ENCODE results near the gene GTPBP1. TPM values are rescaled to one million over a fixed set of nuclear protein-coding genes. Genes with fewer than 3 reads are reported as not detected.

Gene GTPBP1
- total and polyA plus RNA-seq, 2 of the 13 experiments (the other 11 are each of a cell fraction or from before 2014, with no cell fraction given): 22.3 to 27.0 TPM

DNA sequence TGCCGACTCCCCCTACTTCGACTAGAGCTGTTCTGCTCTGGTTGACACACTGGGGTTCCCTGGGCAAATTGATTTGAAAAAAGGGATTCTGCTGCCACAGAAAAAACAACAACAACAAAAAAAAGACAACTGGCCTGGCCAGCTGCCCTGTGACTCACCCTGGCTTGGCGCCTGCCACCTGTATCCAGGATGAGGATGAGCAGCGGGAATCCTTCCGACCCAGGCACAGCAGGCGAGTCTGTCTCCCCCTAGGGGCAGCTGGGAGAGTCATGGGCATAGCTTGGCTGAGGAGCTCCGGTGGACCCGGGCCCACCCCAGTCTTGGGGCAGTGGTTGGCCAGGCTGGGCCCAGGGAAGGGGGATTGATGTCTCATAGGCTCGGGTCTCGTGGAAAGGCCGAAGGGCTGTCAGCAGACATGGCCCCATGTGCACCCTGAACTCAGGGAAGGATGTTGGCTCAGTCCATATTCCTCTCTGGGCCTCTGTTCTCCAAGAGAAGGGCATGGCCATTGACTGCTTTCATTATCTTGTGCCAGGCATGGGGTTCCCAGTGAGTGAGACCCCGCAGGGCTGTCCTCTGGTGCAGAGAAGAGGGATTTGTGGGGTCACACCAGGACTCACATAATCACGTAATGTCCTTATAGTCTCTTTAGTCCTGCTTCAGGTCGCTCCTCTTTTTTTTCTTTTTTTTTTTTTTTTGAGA, 60.5 kb downstream of the GTPBP1 start (continued):
- TF ChIP-seq, protein P1, sequence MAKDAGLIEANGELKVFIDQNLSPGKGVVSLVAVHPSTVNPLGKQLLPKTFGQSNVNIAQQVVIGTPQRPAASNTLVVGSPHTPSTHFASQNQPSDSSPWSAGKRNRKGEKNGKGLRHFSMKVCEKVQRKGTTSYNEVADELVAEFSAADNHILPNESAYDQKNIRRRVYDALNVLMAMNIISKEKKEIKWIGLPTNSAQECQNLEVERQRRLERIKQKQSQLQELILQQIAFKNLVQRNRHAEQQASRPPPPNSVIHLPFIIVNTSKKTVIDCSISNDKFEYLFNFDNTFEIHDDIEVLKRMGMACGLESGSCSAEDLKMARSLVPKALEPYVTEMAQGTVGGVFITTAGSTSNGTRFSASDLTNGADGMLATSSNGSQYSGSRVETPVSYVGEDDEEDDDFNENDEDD (CRISPR knock-in tag; IDR thresholded peaks at IDR 0.05; ENCODE audit: borderline replicate concordance): peak; percentile 55; the same call in 1 of the 2 replicates
- TF ChIP-seq TRIM24 (CRISPR knock-in tag; IDR thresholded peaks at IDR 0.05): no peak
- no peak for TF ChIP-seq CHCHD3 (CRISPR knock-in tag; IDR thresholded peaks at IDR 0.05)
- no peak for TF ChIP-seq ZNF720 (CRISPR knock-in tag; IDR thresholded peaks at IDR 0.05)
- TF ChIP-seq THAP11 (CRISPR knock-in tag; IDR thresholded peaks at IDR 0.05): 0 out of 2 replicates have a peak, but pooled peaks have one; percentile 41
- TF ChIP-seq, protein P2, sequence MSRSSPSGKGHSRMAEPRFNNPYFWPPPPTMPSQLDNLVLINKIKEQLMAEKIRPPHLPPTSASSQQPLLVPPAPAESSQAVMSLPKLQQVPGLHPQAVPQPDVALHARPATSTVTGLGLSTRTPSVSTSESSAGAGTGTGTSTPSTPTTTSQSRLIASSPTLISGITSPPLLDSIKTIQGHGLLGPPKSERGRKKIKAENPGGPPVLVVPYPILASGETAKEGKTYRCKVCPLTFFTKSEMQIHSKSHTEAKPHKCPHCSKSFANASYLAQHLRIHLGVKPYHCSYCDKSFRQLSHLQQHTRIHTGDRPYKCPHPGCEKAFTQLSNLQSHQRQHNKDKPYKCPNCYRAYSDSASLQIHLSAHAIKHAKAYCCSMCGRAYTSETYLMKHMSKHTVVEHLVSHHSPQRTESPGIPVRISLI (CRISPR knock-in tag; IDR thresholded peaks at IDR 0.05; ENCODE audit: borderline replicate concordance): no peak
- TF ChIP-seq, protein P3, sequence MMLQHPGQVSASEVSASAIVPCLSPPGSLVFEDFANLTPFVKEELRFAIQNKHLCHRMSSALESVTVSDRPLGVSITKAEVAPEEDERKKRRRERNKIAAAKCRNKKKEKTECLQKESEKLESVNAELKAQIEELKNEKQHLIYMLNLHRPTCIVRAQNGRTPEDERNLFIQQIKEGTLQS (CRISPR knock-in tag; IDR thresholded peaks at IDR 0.05): no peak
- no peak for TF ChIP-seq ATM (IDR thresholded peaks at IDR 0.05; ENCODE audit: borderline replicate concordance)
- TF ChIP-seq, protein P4, sequence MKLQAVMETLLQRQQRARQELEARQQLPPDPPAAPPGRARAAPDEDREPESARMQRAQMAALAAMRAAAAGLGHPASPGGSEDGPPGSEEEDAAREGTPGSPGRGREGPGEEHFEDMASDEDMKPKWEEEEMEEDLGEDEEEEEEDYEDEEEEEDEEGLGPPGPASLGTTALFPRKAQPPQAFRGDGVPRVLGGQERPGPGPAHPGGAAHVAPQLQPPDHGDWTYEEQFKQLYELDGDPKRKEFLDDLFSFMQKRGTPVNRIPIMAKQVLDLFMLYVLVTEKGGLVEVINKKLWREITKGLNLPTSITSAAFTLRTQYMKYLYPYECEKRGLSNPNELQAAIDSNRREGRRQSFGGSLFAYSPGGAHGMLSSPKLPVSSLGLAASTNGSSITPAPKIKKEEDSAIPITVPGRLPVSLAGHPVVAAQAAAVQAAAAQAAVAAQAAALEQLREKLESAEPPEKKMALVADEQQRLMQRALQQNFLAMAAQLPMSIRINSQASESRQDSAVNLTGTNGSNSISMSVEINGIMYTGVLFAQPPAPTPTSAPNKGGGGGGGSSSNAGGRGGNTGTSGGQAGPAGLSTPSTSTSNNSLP (IDR thresholded peaks at IDR 0.05; ENCODE audit: low read depth, low read length): no peak
- no peak for TF ChIP-seq MED8 (CRISPR knock-in tag; IDR thresholded peaks at IDR 0.05; ENCODE audit: insufficient replicate concordance)
- no peak for TF ChIP-seq SP1 (IDR thresholded peaks at IDR 0.05)
- no peak for TF ChIP-seq SP1 (CRISPR knock-in tag; IDR thresholded peaks at IDR 0.05)
- TF ChIP-seq, protein P5, sequence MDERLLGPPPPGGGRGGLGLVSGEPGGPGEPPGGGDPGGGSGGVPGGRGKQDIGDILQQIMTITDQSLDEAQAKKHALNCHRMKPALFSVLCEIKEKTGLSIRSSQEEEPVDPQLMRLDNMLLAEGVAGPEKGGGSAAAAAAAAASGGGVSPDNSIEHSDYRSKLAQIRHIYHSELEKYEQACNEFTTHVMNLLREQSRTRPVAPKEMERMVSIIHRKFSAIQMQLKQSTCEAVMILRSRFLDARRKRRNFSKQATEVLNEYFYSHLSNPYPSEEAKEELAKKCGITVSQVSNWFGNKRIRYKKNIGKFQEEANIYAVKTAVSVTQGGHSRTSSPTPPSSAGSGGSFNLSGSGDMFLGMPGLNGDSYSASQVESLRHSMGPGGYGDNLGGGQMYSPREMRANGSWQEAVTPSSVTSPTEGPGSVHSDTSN (CRISPR knock-in tag; IDR thresholded peaks at IDR 0.05): no peak
- 0 out of 2 replicates have a peak, but pooled peaks have one; percentile 51 for TF ChIP-seq IRF2 (CRISPR knock-in tag; IDR thresholded peaks at IDR 0.05)
- TF ChIP-seq FIP1L1 (IDR thresholded peaks at IDR 0.05; ENCODE audit: borderline replicate concordance, insufficient read depth, low read depth, low read length): no peak
- no peak for TF ChIP-seq MBNL3 (CRISPR knock-in tag; conservative IDR thresholded peaks at IDR 0.05)
- TF ChIP-seq ZNF160 (CRISPR knock-in tag; IDR thresholded peaks at IDR 0.05): no peak
- TF ChIP-seq ZNF263 (CRISPR knock-in tag; IDR thresholded peaks at IDR 0.05): peak; percentile 82
- TF ChIP-seq RBM39 (IDR thresholded peaks at IDR 0.05; ENCODE audit: low read depth, low read length, poor library complexity, severe bottlenecking): no peak
- TF ChIP-seq ZNF121 (CRISPR knock-in tag; IDR thresholded peaks at IDR 0.05): no peak
- TF ChIP-seq KLF13 (CRISPR knock-in tag; IDR thresholded peaks at IDR 0.05): no peak
- TF ChIP-seq, protein P6, sequence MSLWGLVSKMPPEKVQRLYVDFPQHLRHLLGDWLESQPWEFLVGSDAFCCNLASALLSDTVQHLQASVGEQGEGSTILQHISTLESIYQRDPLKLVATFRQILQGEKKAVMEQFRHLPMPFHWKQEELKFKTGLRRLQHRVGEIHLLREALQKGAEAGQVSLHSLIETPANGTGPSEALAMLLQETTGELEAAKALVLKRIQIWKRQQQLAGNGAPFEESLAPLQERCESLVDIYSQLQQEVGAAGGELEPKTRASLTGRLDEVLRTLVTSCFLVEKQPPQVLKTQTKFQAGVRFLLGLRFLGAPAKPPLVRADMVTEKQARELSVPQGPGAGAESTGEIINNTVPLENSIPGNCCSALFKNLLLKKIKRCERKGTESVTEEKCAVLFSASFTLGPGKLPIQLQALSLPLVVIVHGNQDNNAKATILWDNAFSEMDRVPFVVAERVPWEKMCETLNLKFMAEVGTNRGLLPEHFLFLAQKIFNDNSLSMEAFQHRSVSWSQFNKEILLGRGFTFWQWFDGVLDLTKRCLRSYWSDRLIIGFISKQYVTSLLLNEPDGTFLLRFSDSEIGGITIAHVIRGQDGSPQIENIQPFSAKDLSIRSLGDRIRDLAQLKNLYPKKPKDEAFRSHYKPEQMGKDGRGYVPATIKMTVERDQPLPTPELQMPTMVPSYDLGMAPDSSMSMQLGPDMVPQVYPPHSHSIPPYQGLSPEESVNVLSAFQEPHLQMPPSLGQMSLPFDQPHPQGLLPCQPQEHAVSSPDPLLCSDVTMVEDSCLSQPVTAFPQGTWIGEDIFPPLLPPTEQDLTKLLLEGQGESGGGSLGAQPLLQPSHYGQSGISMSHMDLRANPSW (CRISPR knock-in tag; IDR thresholded peaks at IDR 0.05; ENCODE audit: borderline replicate concordance): no peak
- TF ChIP-seq NCOA1 (CRISPR knock-in tag; IDR thresholded peaks at IDR 0.05): no peak
